ENCODE results near the gene HNF1B.

HNF1B gene

GRCh38 chr17:37637956-37638355, 106.9 kb downstream of the HNF1B start:
- Histone ChIP-seq H3K9me3 (ENCODE audit: severe bottlenecking) (no peaks in the 10 kb centered on the region), H3K36me3 (peaks cover 77% of the 10 kb centered on the region), H3K4me3 (ENCODE audit: low read depth, low read length) (no peak overlapping the region), H3K27ac (no peak overlapping the region), H3K27me3 (ENCODE audit: insufficient read depth, low read depth, severe bottlenecking) (no peaks in the 10 kb centered on the region)
- TF ChIP-seq CTCF (IDR thresholded peaks at IDR 0.05; ENCODE audit: low read depth, low read length): no peak
- no peak for DNase-seq
